Measurements from ENCODE around the gene PRND. TPM values are rescaled to one million over a fixed set of nuclear protein-coding genes. Genes with fewer than 3 reads are reported as not detected.

Gene PRND
- total RNA-seq, 1 donor from 2014 or later = not detected

GRCh38 chr20:4689220-4689619 is 32.5 kb upstream of the PRND start:
- no peak for TF ChIP-seq CTCF (IDR thresholded peaks at IDR 0.05; ENCODE audit: insufficient read depth, low read length, poor library complexity, severe bottlenecking)
- no peaks in the 10 kb centered on the region for H3K27me3 ChIP-seq (ENCODE audit: control insufficient read depth, insufficient read depth, low read length)
- DNase-seq (ENCODE audit: low read depth) = no peak
- H3K4me3 ChIP-seq (ENCODE audit: low read depth, low read length) = no peak overlapping the region
- H3K36me3 ChIP-seq (ENCODE audit: control insufficient read depth, insufficient read depth, low read length) = no peaks in the 10 kb centered on the region

GRCh38 chr20:4691753-4692152 is 30.0 kb upstream of the PRND start:
- DNase-seq (ENCODE audit: low read depth) = no peak
- Histone ChIP-seq H3K4me3 (ENCODE audit: low read depth, low read length) (no peak overlapping the region), H3K36me3 (ENCODE audit: control insufficient read depth, insufficient read depth, low read length) (no peaks in the 10 kb centered on the region), H3K27me3 (ENCODE audit: control insufficient read depth, insufficient read depth, low read length) (no peaks in the 10 kb centered on the region)
- TF ChIP-seq CTCF (IDR thresholded peaks at IDR 0.05; ENCODE audit: insufficient read depth, low read length, poor library complexity, severe bottlenecking) = no peak

- no peaks in the 10 kb centered on the region for H3K27me3 ChIP-seq (ENCODE audit: control insufficient read depth, insufficient read depth, low read length)
- no peak overlapping the region for H3K4me3 ChIP-seq (ENCODE audit: low read depth, low read length)
- DNase-seq (ENCODE audit: low read depth) = no peak
- no peaks in the 10 kb centered on the region for H3K36me3 ChIP-seq (ENCODE audit: control insufficient read depth, insufficient read depth, low read length)
- no peak for TF ChIP-seq CTCF (IDR thresholded peaks at IDR 0.05; ENCODE audit: insufficient read depth, low read length, poor library complexity, severe bottlenecking)
These were observed 27.6 kb upstream of the PRND start for GRCh38 chr20:4694076-4694475.

- H3K36me3 ChIP-seq (ENCODE audit: control insufficient read depth, insufficient read depth, low read length) = no peaks in the 10 kb centered on the region
- TF ChIP-seq CTCF (IDR thresholded peaks at IDR 0.05; ENCODE audit: insufficient read depth, low read length, poor library complexity, severe bottlenecking) = no peak
- DNase-seq (ENCODE audit: low read depth) = no peak
These were observed 24.4 kb upstream of the PRND start for GRCh38 chr20:4697189-4697830.

GRCh38 chr20:4697831-4698221 is 23.9 kb upstream of the PRND start:
- H3K4me3 ChIP-seq (ENCODE audit: low read depth, low read length) = no peak overlapping the region
- DNase-seq (ENCODE audit: low read depth) = no peak
- H3K27me3 ChIP-seq (ENCODE audit: control insufficient read depth, insufficient read depth, low read length) = no peaks in the 10 kb centered on the region
- TF ChIP-seq CTCF (IDR thresholded peaks at IDR 0.05; ENCODE audit: insufficient read depth, low read length, poor library complexity, severe bottlenecking) = no peak
- H3K36me3 ChIP-seq (ENCODE audit: control insufficient read depth, insufficient read depth, low read length) = no peaks in the 10 kb centered on the region

More at GRCh38 chr20:4697189-4697830, 24.4 kb upstream of the PRND start:
- Histone ChIP-seq H3K4me3 (ENCODE audit: low read depth, low read length) (no peak overlapping the region), H3K27me3 (ENCODE audit: control insufficient read depth, insufficient read depth, low read length) (no peaks in the 10 kb centered on the region)

GRCh38 chr20:4699216-4699615 is 22.5 kb upstream of the PRND start:
- TF ChIP-seq CTCF (IDR thresholded peaks at IDR 0.05; ENCODE audit: insufficient read depth, low read length, poor library complexity, severe bottlenecking) = no peak
- H3K36me3 ChIP-seq (ENCODE audit: control insufficient read depth, insufficient read depth, low read length) = no peaks in the 10 kb centered on the region
- DNase-seq (ENCODE audit: low read depth) = no peak

More at GRCh38 chr20:4699216-4699615, 22.5 kb upstream of the PRND start:
- no peaks in the 10 kb centered on the region for H3K27me3 ChIP-seq (ENCODE audit: control insufficient read depth, insufficient read depth, low read length)
- H3K4me3 ChIP-seq (ENCODE audit: low read depth, low read length) = no peak overlapping the region

All from kidney epithelial cell (primary cell).